ENCODE results near the gene MBOAT7. TPM values are rescaled to one million over a fixed set of nuclear protein-coding genes. Genes with fewer than 3 reads are reported as not detected.
"Not testable (repeated sequence)": the region's sequence is repeated elsewhere in the genome, so short reads cannot be mapped to it uniquely, and the experiment has no call there.

The MBOAT7 gene, protein sequence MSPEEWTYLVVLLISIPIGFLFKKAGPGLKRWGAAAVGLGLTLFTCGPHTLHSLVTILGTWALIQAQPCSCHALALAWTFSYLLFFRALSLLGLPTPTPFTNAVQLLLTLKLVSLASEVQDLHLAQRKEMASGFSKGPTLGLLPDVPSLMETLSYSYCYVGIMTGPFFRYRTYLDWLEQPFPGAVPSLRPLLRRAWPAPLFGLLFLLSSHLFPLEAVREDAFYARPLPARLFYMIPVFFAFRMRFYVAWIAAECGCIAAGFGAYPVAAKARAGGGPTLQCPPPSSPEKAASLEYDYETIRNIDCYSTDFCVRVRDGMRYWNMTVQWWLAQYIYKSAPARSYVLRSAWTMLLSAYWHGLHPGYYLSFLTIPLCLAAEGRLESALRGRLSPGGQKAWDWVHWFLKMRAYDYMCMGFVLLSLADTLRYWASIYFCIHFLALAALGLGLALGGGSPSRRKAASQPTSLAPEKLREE
- total RNA-seq: 12.0 TPM

- no peak for DNase-seq
Observed at GRCh38 chr19:54189145-54189734, at the start of gene MBOAT7. MBOAT7 (minus strand) TSS chr19:54189580; CDS start chr19:54188508, 1,072 bp downstream.

DNA sequence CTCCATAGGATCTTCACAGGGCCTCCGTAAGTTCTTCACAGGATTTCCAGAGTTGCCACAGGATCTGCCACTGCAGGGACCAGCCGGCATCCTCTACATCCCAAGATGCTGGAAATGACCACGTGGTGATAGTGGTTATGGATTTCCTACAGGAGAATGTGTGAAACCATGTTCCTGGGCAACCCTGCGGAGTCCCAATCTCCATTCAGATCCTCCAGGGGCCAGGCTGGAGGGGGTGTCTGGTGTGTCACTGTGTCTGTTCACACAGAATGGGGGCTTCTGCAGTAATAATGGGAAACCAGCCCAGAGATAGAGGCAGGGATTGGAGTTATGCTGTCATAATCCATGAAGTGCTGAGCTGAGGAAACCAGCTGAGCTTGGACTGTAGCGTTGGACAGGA lies 44.6 kb upstream of the MBOAT7 start:
- DNase-seq: no peak

DNA sequence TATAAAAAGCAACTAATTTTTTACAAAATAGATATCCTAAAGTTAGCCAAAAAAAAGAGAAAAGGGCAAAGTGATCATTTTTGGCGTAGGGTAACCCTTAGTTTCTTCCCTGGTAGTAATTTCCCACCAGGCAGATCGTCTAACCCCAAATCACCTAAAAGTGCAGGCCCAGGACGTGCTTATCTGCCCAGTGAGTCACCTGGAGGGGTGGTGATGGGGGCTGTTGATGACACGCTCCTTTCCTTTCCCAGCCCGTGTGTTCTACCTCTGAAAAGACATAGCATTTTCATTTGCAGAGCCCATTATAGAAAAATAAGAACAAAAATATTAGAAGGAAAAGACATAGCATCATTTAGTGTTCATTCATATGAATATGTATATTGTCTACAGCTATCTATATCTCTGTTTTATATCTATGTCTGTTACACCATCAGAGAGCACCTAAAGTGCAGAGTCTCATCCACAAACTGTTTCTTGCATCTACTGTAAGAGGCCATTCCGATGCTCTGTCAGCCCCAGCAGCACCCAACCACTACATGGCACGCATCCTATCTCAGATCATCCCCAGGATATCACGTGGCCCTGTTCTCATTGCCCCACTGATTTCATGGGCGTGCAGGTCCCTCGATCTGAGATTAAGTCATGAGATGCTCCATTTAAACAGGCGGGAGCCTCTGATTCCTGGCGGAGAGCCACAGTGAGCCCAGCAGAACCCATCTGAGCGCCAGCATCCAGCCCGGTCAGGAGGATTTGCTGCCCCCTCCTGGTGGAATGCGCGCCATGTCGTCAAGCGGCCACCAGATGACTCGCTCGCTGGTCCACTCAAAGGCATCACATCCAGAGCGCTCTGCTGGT lies 41.9 kb upstream of the MBOAT7 start:
- DNase-seq: peak; percentile 82

DNA sequence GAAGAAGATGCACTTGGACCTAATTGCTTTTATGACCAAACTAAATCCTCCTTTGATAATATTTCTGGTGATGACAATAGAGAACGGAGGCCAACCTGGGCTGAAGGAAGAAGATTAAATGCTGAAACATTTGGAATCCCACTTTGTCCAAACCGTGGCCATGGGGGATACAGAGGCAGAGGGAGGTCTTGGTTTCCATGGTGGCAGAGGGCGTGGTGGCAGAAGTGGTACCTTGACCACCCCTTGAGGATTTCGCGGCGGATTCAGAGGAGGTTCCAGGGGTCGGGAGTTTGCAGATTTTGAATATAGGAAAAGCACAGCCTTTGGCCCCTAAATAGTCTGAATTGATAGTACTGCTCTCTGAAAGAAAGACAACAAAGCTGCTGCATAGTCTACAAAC lies 40.7 kb upstream of the MBOAT7 start:
- DNase-seq: no peak

- no peak for DNase-seq
Observed at GRCh38 chr19:54229146-54229545, 39.8 kb upstream of the MBOAT7 start.

DNA sequence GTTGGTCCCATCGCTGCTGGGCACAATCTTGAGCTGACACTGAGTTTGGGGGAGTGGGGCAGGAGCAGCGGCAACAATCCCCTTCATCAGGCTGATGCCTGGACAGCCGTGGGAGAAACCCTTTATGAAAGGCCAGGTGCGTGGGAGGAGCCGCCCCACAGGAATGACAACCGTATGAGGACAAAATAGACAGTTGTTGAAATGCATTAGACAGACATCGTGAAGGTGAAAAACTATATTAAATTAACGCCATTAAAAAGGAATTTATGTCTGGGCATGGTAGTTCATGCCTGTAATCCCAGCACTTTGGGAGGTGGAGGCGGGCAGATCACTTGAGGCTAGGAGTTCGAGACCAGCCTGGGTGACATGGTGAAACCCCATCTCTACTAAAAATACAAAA lies 35.2 kb upstream of the MBOAT7 start:
- DNase-seq: not testable (repeated sequence)

GRCh38 chr19:54223937-54224281 lies 34.5 kb upstream of the MBOAT7 start:
- DNase-seq: not testable (repeated sequence)

DNA sequence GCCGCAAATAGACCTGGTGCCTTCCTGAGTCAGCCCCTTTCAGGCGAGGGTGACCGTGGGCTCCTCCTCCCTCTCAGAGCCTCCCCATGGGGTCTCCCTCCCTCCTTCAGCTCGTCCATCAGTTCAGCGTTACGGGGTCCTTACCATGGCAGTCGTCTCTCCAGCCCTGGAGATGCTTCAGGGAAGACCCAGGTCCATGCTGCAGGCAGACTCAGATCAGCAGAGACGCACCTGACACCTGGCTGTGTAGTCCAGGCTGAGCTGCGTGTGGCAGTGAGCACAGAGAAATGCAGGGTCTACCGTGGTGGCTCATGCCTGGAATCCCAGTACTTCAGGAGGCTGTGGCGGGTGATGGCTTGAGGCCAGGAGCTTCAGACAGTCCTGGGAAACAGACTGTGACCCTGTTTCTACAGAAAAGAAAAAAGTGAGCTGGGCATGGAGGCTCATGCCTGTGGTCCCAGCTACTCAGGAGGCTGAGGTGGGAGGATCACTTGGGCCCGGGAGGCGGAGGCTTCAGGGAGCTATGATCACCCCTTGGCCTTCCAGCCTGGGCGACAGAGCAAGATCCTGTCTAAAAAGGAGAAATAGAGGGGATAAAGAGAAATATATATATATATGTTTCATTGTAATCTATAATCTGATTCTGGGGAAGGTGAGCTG lies 34.0 kb upstream of the MBOAT7 start:
- not testable (repeated sequence) for DNase-seq

GRCh38 chr19:54222474-54223276 lies 33.3 kb upstream of the MBOAT7 start, which contains the start of gene LILRB3:
LILRB3 (minus strand) TSS chr19:54223007; CDS start chr19:54222976, 31 bp downstream.
- DNase-seq: not testable (repeated sequence)

DNA sequence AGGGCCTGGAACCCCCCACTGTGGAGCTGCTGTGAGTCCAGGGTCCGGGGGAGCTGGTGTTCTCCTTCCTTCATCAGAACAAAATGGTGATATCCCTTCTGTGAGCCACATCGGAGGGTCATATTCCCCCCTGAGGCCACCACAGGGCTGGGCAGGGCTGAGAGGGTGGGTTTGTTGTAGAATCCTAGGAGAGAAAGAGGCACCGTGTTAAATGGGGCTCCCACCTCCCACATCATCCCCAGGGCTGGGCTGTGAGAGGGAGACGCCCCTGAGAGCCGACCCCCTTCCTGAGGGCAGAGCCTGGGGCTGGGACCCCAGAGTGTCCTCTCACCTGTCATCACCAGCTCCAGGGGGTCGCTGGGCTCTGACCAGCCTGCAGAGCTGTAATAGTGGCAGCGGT lies 32.6 kb upstream of the MBOAT7 start:
- DNase-seq: not testable (repeated sequence)

- not testable (repeated sequence) for DNase-seq
Observed at GRCh38 chr19:54219702-54220101, 30.3 kb upstream of the MBOAT7 start.

DNA sequence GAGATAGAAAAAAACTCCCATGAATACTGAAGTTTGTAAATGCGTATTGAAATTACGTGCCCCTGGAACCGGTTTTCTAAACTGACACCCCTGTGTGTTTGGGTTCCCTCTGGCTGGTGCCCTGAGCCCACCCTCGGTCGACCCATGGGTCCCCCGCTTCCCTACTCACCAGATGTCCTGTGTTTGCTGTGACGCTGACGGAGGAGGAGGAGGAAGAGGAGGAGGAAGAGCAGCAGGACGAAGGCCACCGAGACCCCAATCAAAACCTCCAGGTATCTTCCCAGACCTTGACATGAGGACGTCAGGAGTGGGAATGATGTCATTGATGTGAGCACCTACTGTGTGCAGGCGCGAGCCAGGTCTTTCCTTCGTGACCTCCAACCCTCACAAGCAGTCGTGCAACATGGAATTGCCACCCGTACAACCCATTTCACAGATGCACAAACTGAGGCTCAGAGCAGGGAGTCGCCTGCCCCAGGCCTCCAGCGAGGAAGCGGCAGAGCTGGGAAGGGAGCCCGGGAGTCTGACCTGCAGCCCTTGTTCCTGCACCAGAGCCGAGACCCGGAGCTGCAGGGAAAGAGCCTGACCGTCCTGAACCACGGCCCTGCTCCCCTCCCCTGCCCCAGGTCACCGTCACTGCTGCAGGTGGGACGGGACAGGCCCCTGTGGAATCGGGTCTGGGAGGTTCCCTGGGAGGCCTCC lies 29.7 kb upstream of the MBOAT7 start:
- no peak for DNase-seq

DNA sequence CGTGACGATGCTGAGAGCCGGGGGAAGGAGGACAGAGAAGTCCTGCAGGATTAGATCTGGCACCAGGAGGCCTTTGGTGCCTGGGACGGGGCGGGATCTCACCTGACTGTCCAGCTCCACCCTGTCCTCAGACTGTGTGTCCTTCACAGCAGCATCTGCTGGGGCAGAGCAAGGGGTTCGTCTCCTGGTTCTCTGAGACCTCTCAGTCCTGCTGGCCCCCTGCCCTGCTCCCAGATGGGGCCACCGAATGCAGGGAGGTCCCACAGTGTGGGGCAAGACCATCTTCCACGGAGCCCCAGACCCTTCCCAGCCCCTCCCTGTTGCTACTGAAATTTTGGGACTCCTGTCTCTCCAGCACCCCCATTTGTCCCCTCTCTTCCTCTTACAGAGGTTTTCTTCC lies 28.9 kb upstream of the MBOAT7 start:
- DNase-seq: no peak

GRCh38 chr19:54217517-54218247 lies 28.3 kb upstream of the MBOAT7 start:
- DNase-seq: not testable (repeated sequence)

DNA sequence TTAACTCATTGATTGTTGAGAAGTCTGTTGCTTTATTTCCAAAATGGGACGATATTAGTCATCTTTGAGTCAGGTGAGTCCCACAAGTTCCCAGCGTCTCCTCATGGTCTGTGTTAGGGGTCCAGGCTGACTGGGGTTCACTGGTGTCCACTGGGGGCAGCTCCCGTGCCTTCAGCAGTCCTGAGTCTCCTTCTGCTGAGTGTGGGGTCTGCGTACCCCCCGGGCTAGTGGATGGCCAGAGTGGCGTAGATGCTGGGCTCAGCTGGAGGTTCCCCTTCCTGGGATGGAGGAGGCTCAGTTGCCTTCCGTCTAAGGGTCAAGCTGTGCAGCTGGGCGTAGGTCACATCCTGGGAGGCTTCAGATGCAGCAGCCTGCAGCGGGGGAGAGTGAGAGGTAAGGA lies 27.5 kb upstream of the MBOAT7 start:
- DNase-seq: no peak

- DNase-seq: not testable (repeated sequence)
Observed at GRCh38 chr19:54214734-54215133, 25.4 kb upstream of the MBOAT7 start.

GRCh38 chr19:54214217-54214616 lies 24.8 kb upstream of the MBOAT7 start:
- not testable (repeated sequence) for DNase-seq

DNA sequence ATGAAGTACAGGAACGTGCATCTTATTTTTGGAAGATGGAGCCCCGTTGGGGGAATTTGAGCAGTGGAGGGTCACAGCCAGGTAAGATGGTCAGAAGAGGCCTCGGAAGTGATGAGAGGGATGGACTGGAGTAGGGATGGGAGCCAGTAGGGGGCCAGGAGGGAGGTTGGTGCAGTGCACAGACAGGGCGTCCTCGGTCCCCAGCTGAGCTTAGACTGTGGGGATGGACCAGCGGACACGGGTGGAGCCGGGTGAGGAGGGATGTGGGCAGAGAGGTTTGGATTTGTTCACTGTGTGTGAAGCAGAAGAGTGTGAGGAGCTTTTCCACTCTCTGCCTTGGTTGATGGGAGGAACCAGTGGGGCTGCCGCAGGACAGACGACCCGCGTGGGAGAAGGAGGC lies 21.9 kb upstream of the MBOAT7 start:
- no peak for DNase-seq

- DNase-seq: peak; percentile 82
Observed at GRCh38 chr19:54209811-54210494, 20.6 kb upstream of the MBOAT7 start.

Data from tongue (tissue), 2 donors.